ENCODE measurements around the gene SPOP.

Gene SPOP

DNA sequence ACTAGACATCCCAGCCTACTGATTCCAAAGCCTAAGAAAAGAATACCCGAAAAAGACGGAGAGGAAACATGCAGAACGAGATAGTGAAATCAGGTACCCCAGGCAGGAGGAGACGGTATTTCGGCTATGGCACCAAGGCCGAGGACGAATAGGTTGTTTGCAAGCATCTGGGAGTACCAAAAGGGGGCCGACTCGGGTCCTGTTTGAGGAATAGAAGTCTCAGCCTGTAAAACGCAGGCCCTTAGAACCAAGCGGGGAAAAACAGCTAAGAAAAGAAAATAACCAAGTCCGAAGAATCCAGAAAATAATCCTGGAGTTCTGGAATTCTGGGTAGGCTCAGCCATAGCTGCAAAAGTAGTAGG, 29.3 kb upstream of the SPOP start:
- Histone ChIP-seq H3K4me3 (IDR thresholded peaks at IDR 0.05; ENCODE audit: insufficient read depth, low read depth, low read length) (peak overlapping the region; percentile 55), H3K36me3 (ENCODE audit: insufficient read depth) (no peaks in the 10 kb centered on the region; the same call in 1 of the 2 replicates), H4K20me1 (ENCODE audit: insufficient read depth) (no peaks in the 10 kb centered on the region), H3K27ac (peak overlapping the region; percentile 88), H3K27me3 (ENCODE audit: insufficient read depth, low read depth) (no peaks in the 10 kb centered on the region), H2AFZ (ENCODE audit: low read depth) (peak overlapping the region; percentile 77; the same call in 1 of the 2 replicates), H3K4me1 (ENCODE audit: low read depth, poor library complexity, severe bottlenecking) (peaks cover 22% of the 10 kb centered on the region), H3K9ac (peak overlapping the region; percentile 98), H3K4me2 (peak overlapping the region; percentile 89), H3K79me2 (ENCODE audit: insufficient read depth, low read depth) (peaks cover 18% of the 10 kb centered on the region)
- TF ChIP-seq, protein P1, sequence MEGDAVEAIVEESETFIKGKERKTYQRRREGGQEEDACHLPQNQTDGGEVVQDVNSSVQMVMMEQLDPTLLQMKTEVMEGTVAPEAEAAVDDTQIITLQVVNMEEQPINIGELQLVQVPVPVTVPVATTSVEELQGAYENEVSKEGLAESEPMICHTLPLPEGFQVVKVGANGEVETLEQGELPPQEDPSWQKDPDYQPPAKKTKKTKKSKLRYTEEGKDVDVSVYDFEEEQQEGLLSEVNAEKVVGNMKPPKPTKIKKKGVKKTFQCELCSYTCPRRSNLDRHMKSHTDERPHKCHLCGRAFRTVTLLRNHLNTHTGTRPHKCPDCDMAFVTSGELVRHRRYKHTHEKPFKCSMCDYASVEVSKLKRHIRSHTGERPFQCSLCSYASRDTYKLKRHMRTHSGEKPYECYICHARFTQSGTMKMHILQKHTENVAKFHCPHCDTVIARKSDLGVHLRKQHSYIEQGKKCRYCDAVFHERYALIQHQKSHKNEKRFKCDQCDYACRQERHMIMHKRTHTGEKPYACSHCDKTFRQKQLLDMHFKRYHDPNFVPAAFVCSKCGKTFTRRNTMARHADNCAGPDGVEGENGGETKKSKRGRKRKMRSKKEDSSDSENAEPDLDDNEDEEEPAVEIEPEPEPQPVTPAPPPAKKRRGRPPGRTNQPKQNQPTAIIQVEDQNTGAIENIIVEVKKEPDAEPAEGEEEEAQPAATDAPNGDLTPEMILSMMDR (conservative IDR thresholded peaks at IDR 0.05; ENCODE audit: low read depth, low read length) = 0 out of 2 replicates have a peak, but pooled peaks have one; percentile 14

DNA sequence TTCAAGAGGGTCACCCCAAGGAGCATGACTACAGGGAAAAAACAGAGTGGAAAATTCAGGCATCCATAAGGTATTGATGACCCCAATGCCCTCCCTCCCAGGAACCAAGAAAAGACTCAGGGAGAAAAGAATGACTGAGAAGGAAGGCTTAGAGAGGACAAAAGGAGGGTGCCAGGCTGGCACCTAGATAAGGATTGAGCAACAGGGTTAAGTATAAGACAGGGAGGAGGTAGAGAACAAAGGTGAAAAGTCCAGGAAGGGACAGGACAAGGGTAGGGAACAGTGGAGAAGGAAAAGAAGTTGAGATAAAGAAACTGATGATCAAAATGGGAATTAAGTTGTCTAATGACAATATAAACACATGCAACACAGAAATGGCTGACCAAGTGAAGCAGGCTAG, 27.4 kb upstream of the SPOP start:
- no peaks in the 10 kb centered on the region; the same call in 1 of the 2 replicates for H3K36me3 ChIP-seq (ENCODE audit: insufficient read depth)
- no peak overlapping the region for H2AFZ ChIP-seq (ENCODE audit: low read depth)
- TF ChIP-seq, protein P1 (conservative IDR thresholded peaks at IDR 0.05; ENCODE audit: low read depth, low read length) = no peak
- no peaks in the 10 kb centered on the region for H4K20me1 ChIP-seq (ENCODE audit: insufficient read depth)
- H3K9ac ChIP-seq = no peak overlapping the region
- H3K27ac ChIP-seq = no peak overlapping the region
- no peak overlapping the region for H3K4me3 ChIP-seq (IDR thresholded peaks at IDR 0.05; ENCODE audit: insufficient read depth, low read depth, low read length)
- no peak overlapping the region for H3K4me2 ChIP-seq
- H3K27me3 ChIP-seq (ENCODE audit: insufficient read depth, low read depth) = no peaks in the 10 kb centered on the region
- peaks cover 18% of the 10 kb centered on the region for H3K79me2 ChIP-seq (ENCODE audit: insufficient read depth, low read depth)
- peaks cover 22% of the 10 kb centered on the region for H3K4me1 ChIP-seq (ENCODE audit: low read depth, poor library complexity, severe bottlenecking)

DNA sequence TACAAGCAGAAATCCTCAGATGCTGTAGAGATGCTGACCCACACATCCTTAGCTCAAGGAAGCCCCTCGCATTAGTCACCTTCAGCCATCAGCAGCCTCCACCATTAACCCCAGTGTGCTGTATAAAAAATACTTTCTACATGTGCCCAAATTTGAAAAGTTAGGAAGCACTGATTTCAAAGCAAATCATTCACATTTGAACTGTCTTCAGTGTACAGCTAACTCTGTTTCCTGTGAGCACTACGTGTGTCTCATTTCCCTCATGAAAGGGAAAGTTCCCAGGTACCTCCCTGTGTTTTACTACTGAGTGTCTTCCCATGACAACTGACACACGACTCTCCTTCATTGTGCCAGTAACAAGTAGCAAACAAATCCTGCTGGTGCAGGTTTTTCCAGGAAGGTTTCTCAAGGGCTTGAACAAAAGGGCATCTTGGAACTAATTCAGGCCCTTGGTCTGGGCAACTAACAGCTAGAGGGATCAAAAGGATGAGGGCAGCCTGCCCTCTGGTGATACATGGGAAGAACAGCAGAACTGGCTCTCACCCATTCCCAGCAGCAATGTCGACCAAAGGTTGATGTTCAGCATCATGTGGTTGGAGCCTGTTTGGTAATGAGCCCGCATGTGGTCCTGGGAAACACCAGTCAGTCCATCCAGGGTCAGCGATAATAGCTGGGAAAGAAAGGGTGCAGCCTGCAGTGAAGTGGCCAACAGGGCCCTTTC, 25.8 kb upstream of the SPOP start:
- no peaks in the 10 kb centered on the region; the same call in 1 of the 2 replicates for H3K36me3 ChIP-seq (ENCODE audit: insufficient read depth)

DNA sequence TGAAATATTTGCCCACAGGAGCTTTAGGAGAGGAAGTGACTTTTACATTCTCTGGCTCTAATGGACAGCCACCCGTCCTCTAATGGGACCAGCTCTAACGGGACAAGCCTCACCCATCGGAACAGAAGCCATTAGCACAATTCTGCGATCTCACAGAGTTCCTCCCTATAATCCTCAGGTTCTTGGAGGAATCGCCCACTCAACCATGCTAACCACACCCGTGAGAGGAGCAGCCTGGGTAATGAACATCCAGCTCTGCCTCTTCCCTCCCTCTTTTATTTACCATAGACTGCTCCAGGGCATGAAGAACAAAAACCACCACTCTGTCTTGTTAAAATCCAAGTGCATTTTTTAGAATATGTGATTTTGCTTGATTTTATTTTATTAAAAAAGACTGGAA, 23.1 kb upstream of the SPOP start:
- H3K4me1 ChIP-seq (ENCODE audit: low read depth, poor library complexity, severe bottlenecking) = peaks cover 2% of the 10 kb centered on the region
- no peak overlapping the region for H2AFZ ChIP-seq (ENCODE audit: low read depth)
- no peaks in the 10 kb centered on the region for H3K27me3 ChIP-seq (ENCODE audit: insufficient read depth, low read depth)
- TF ChIP-seq, protein P1 (conservative IDR thresholded peaks at IDR 0.05; ENCODE audit: low read depth, low read length) = no peak
- no peak overlapping the region for H3K4me3 ChIP-seq (IDR thresholded peaks at IDR 0.05; ENCODE audit: insufficient read depth, low read depth, low read length)
- H3K79me2 ChIP-seq (ENCODE audit: insufficient read depth, low read depth) = no peaks in the 10 kb centered on the region; the same call in 1 of the 2 replicates
- H3K9ac ChIP-seq = no peak overlapping the region
- H4K20me1 ChIP-seq (ENCODE audit: insufficient read depth) = no peaks in the 10 kb centered on the region
- no peak overlapping the region for H3K27ac ChIP-seq
- no peaks in the 10 kb centered on the region; the same call in 1 of the 2 replicates for H3K36me3 ChIP-seq (ENCODE audit: insufficient read depth)
- H3K4me2 ChIP-seq = no peak overlapping the region

More for the DNA sequence above, 25.8 kb upstream of the SPOP start:
- H4K20me1 ChIP-seq (ENCODE audit: insufficient read depth) = no peaks in the 10 kb centered on the region
- H3K79me2 ChIP-seq (ENCODE audit: insufficient read depth, low read depth) = peaks cover 18% of the 10 kb centered on the region
- no peaks in the 10 kb centered on the region for H3K27me3 ChIP-seq (ENCODE audit: insufficient read depth, low read depth)
- no peak overlapping the region for H3K9ac ChIP-seq
- H3K27ac ChIP-seq = no peak overlapping the region
- peaks cover 20% of the 10 kb centered on the region for H3K4me1 ChIP-seq (ENCODE audit: low read depth, poor library complexity, severe bottlenecking)
- H2AFZ ChIP-seq (ENCODE audit: low read depth) = no peak overlapping the region
- H3K4me3 ChIP-seq (IDR thresholded peaks at IDR 0.05; ENCODE audit: insufficient read depth, low read depth, low read length) = no peak overlapping the region
- H3K4me2 ChIP-seq = no peak overlapping the region
- TF ChIP-seq, protein P1 (conservative IDR thresholded peaks at IDR 0.05; ENCODE audit: low read depth, low read length) = peak; percentile 73

Data from KMS-11 (cell line).